Right atrium auricular region (tissue), 2 donors: Measurements from ENCODE around the gene RSPH3. TPM values are rescaled to one million over a fixed set of nuclear protein-coding genes. Genes with fewer than 3 reads are reported as not detected.
"Not testable (repeated sequence)": the region's sequence is repeated elsewhere in the genome, so short reads cannot be mapped to it uniquely, and the experiment has no call there.

Source experiments
- DNase-seq: peaks from one replicate; pipeline ENCODE4 v3.0.0-alpha.2; 2019; ENCODE audit warnings: low spot score
- H3K27ac ChIP-seq, 2 donors: fragments of 200-600 bp; sonication (generic); 1 replicate in 1 of 2; 2 replicates in 1 of 2; pipeline ENCODE4 v1.5.1; 2016 to 2019
- H3K27me3 ChIP-seq, 2 donors: fragments of 200-600 bp; sonication (generic); one replicate each; pipeline versions ENCODE4 v1.5.1 to v1.6.0; 2017 to 2019
- H3K36me3 ChIP-seq: fragments of 200-600 bp; sonication (generic); one replicate; pipeline ENCODE4 v1.5.1; 2016
- H3K4me1 ChIP-seq, 2 donors: fragments of 200-600 bp; sonication (generic); one replicate each; pipeline versions ENCODE4 v1.5.1 to v1.6.0; 2017 to 2019
- H3K4me3 ChIP-seq, 2 donors: fragments of 200-600 bp; sonication (generic); 1 replicate in 1 of 2; 2 replicates in 1 of 2; pipeline ENCODE4 v1.5.1; 2017 to 2019; ENCODE audit warnings: mild to moderate bottlenecking in 1 of 2, moderate library complexity in 1 of 2
- H3K9me3 ChIP-seq, 2 donors: fragments of 200-600 bp; sonication (generic); one replicate each; pipeline ENCODE4 v1.5.1; 2019
- CTCF ChIP-seq, 2 donors: fragments of 200-600 bp; sonication (generic); IDR thresholded peaks; one replicate each; pipeline ENCODE4 v1.5.1; 2019; ENCODE audit warnings: antibody characterized with exemption in 2 of 2
- total RNA-seq, 2 donors: library from RNA; depleted of rRNA; stranded (reverse); fragments of >200 nt; gene quantifications; one replicate each; pipeline ENCODE4 v1.1.0, GENCODE V29; 2016

RSPH3 gene
- total RNA-seq, 2 donors from 2014 or later: 6.8 to 10.0 TPM

- Histone ChIP-seq H3K4me1 (no peaks in the 10 kb centered on the region), H3K27ac (no peak overlapping the region), H3K27me3 (no peaks in the 10 kb centered on the region), H3K9me3 (peaks cover 0 to 9% of the 10 kb centered on the region in 2 donors), H3K36me3 (no peaks in the 10 kb centered on the region), H3K4me3 (no peak overlapping the region)
- no peak for DNase-seq
- TF ChIP-seq CTCF (IDR thresholded peaks at IDR 0.05): no peak
These were observed 18.0 kb upstream of the RSPH3 start for GRCh38 chr6:159017757-159018559.

DNA sequence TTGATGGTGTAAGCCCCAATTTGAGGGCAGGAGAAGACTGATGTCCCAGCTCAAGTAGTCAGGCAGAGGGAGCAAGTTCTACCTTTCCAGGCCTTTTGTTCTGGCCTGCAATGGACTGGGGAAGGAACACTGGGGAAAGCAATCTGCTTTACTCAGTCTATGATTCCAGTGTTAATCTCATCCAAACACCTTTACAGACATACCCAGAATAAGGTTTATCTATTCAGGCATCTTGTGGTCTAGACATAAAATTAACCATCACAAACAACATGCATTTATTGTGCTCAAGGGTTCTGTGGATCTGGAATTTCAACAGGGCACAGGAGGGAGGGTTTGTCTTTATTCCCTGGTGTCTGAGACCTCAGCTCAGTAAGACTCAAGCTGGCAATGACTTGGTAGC, 14.4 kb upstream of the RSPH3 start:
- Histone ChIP-seq H3K36me3 (no peaks in the 10 kb centered on the region), H3K27me3 (no peaks in the 10 kb centered on the region), H3K4me1 (no peaks in the 10 kb centered on the region), H3K27ac (no peak overlapping the region), H3K4me3 (no peak overlapping the region), H3K9me3 (peaks cover 0 to 9% of the 10 kb centered on the region in 2 donors)
- DNase-seq: no peak
- no peak for TF ChIP-seq CTCF (IDR thresholded peaks at IDR 0.05)

GRCh38 chr6:159013229-159013628, 13.2 kb upstream of the RSPH3 start:
- Histone ChIP-seq H3K27me3 (no peaks in the 10 kb centered on the region), H3K9me3 (peaks cover 0 to 9% of the 10 kb centered on the region in 2 donors), H3K4me1 (no peaks in the 10 kb centered on the region), H3K36me3 (no peaks in the 10 kb centered on the region), H3K27ac (no peak overlapping the region), H3K4me3 (no peak overlapping the region)
- no peak for DNase-seq
- no peak for TF ChIP-seq CTCF (IDR thresholded peaks at IDR 0.05)

DNA sequence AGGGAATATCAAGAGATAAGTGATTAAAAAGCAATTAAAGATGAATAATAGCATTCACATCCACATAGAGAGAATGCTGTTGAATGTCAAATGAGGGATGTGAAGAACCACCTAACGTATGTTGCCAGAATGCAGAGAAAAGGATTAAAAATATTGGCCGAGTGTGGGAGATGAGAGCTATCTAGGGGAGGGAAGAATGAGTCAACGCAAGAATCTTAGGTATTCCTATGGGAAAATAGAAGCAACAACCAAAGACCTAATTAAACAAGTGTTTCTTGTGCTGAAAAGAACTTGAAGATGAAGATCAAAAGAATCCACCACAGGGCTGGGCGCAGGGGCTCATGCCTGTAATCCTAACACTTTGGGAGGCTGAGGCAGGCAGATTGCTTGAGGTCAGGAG, 12.2 kb upstream of the RSPH3 start:
- H3K27ac ChIP-seq: no peak overlapping the region

GRCh38 chr6:159010037-159010612, 10.1 kb upstream of the RSPH3 start:
- not testable (repeated sequence) for H3K36me3 ChIP-seq, DNase-seq, H3K4me3 ChIP-seq, H3K4me1 ChIP-seq, H3K27me3 ChIP-seq, H3K27ac ChIP-seq, H3K9me3 ChIP-seq

More for the DNA sequence above, 12.2 kb upstream of the RSPH3 start:
- no peak for TF ChIP-seq CTCF (IDR thresholded peaks at IDR 0.05)
- no peak overlapping the region for H3K4me3 ChIP-seq
- H3K9me3 ChIP-seq: peaks cover 0 to 9% of the 10 kb centered on the region in 2 donors
- H3K27me3 ChIP-seq: no peaks in the 10 kb centered on the region
- DNase-seq: no peak
- no peaks in the 10 kb centered on the region for H3K36me3 ChIP-seq
- H3K4me1 ChIP-seq: no peaks in the 10 kb centered on the region

- DNase-seq: no peak
- H3K36me3 ChIP-seq: no peaks in the 10 kb centered on the region
- H3K9me3 ChIP-seq: no peaks in the 10 kb centered on the region
- no peak overlapping the region for H3K4me3 ChIP-seq
- no peaks in the 10 kb centered on the region for H3K27me3 ChIP-seq
- no peak overlapping the region for H3K27ac ChIP-seq
- H3K4me1 ChIP-seq: no peaks in the 10 kb centered on the region
- TF ChIP-seq CTCF (IDR thresholded peaks at IDR 0.05): peak; percentile 17 to 57
These were observed 8.8 kb upstream of the RSPH3 start for GRCh38 chr6:159008656-159009288.
